Measurements from ENCODE around the gene IFT80. TPM values are rescaled to one million over a fixed set of nuclear protein-coding genes. Genes with fewer than 3 reads are reported as not detected.

The IFT80 gene
- total and polyA plus RNA-seq, 2 experiments from 2014 or later, result 24.1 to 42.5 TPM

- Histone ChIP-seq H3K9me3 (ENCODE audit: low read depth) (no peaks in the 10 kb centered on the region), H3K36me3 (no peaks in the 10 kb centered on the region), H3K4me1 (ENCODE audit: low read depth) (peaks cover 7% of the 10 kb centered on the region), H3K27ac (no peak overlapping the region), H3K27me3 (no peaks in the 10 kb centered on the region), H3K4me3 (no peak overlapping the region)
- no peak for DNase-seq (ENCODE audit: low read depth in 1 of 2, low spot score in 1 of 2)
- TF ChIP-seq, protein P1, sequence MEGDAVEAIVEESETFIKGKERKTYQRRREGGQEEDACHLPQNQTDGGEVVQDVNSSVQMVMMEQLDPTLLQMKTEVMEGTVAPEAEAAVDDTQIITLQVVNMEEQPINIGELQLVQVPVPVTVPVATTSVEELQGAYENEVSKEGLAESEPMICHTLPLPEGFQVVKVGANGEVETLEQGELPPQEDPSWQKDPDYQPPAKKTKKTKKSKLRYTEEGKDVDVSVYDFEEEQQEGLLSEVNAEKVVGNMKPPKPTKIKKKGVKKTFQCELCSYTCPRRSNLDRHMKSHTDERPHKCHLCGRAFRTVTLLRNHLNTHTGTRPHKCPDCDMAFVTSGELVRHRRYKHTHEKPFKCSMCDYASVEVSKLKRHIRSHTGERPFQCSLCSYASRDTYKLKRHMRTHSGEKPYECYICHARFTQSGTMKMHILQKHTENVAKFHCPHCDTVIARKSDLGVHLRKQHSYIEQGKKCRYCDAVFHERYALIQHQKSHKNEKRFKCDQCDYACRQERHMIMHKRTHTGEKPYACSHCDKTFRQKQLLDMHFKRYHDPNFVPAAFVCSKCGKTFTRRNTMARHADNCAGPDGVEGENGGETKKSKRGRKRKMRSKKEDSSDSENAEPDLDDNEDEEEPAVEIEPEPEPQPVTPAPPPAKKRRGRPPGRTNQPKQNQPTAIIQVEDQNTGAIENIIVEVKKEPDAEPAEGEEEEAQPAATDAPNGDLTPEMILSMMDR (IDR thresholded peaks at IDR 0.05; ENCODE audit: low read depth, low read length), result no peak
Measured at GRCh38 chr3:160286231-160286630, 112.8 kb downstream of the IFT80 start.

DNA sequence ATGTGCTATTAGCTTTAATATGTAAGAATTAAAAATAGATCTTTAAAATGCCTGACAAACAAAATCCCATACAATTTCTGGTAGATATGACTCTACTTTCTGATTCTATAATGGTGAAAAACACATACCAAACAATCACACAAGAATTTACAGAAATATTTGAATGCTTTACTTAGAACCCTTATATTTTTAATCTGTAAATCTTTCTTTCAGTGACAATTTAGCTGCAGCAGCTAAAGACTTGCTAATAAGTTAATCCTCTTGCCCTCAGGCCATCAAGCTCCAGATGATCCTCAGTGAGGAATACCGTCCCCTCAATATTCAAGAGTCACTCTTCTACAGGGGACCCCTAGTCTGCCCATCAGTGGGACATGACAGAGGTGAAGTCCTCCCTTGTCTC, 118.2 kb downstream of the IFT80 start:
- no peak overlapping the region for H3K4me3 ChIP-seq
- no peaks in the 10 kb centered on the region for H3K36me3 ChIP-seq
- no peaks in the 10 kb centered on the region for H3K27me3 ChIP-seq
- no peak for DNase-seq (ENCODE audit: low read depth in 1 of 2, low spot score in 1 of 2)
- TF ChIP-seq, protein P1 (IDR thresholded peaks at IDR 0.05; ENCODE audit: low read depth, low read length), result no peak
- H3K9me3 ChIP-seq (ENCODE audit: low read depth), result no peaks in the 10 kb centered on the region
- no peak overlapping the region for H3K27ac ChIP-seq
- no peaks in the 10 kb centered on the region for H3K4me1 ChIP-seq (ENCODE audit: low read depth)

DNA sequence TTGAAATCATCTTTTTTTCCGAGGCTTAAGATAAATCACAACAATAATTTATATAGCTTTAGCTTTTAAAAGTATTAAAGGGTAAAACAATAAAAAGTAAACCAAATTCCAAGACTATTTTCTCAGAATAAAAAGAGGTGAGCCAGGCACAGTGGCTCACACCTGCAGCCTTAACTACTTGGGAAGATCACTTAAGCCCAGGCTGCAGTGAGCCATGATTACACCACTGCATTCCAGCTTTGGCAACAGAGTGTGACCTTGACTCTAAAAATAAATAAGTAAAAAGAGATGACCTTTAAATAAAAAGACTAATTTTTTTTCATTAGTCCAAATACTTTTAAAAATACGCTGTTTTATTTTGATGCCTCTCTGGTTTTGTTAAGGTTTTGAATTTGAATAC, 119.4 kb downstream of the IFT80 start:
- no peaks in the 10 kb centered on the region for H3K36me3 ChIP-seq
- no peaks in the 10 kb centered on the region for H3K4me1 ChIP-seq (ENCODE audit: low read depth)
- TF ChIP-seq, protein P1 (IDR thresholded peaks at IDR 0.05; ENCODE audit: low read depth, low read length), result no peak
- H3K4me3 ChIP-seq, result no peak overlapping the region
- no peaks in the 10 kb centered on the region for H3K27me3 ChIP-seq
- no peaks in the 10 kb centered on the region for H3K9me3 ChIP-seq (ENCODE audit: low read depth)
- H3K27ac ChIP-seq, result no peak overlapping the region
- DNase-seq (ENCODE audit: low read depth in 1 of 2, low spot score in 1 of 2), result no peak

DNA sequence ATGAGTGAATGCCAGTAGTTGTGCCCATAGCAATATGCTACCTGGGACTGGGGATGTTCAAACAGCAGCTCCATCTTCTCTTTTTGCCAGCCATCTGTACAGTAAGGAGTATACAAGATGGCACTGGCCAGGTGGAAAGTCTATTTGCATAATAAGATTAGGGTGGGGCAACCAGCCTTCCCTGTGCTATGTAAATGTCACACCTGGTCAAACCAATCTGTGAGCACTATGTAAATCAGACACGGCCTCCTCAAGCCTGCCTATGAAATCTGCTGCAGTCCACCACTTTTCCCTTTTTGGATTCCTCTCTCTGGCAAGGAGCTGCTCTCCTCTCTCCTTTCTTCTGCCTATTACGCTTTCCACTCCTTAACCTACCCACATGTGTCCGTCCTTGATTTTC, 120.8 kb downstream of the IFT80 start:
- no peak overlapping the region for H3K4me3 ChIP-seq
- no peak for DNase-seq (ENCODE audit: low read depth in 1 of 2, low spot score in 1 of 2)
- H3K27me3 ChIP-seq, result no peaks in the 10 kb centered on the region
- H3K9me3 ChIP-seq (ENCODE audit: low read depth), result no peaks in the 10 kb centered on the region
- TF ChIP-seq, protein P1 (IDR thresholded peaks at IDR 0.05; ENCODE audit: low read depth, low read length), result no peak
- H3K4me1 ChIP-seq (ENCODE audit: low read depth), result no peaks in the 10 kb centered on the region
- H3K36me3 ChIP-seq, result no peaks in the 10 kb centered on the region
- no peak overlapping the region for H3K27ac ChIP-seq

GRCh38 chr3:160265088-160265487, 133.9 kb downstream of the IFT80 start:
- no peaks in the 10 kb centered on the region for H3K9me3 ChIP-seq (ENCODE audit: low read depth)

More at GRCh38 chr3:160265088-160265487, 133.9 kb downstream of the IFT80 start:
- Histone ChIP-seq H3K4me3 (no peak overlapping the region), H3K36me3 (no peaks in the 10 kb centered on the region), H3K4me1 (ENCODE audit: low read depth) (no peaks in the 10 kb centered on the region), H3K27me3 (no peaks in the 10 kb centered on the region), H3K27ac (no peak overlapping the region)
- TF ChIP-seq, protein P1 (IDR thresholded peaks at IDR 0.05; ENCODE audit: low read depth, low read length), result no peak
- no peak for DNase-seq (ENCODE audit: low read depth in 1 of 2, low spot score in 1 of 2)
